ENCODE results near the gene SAMD7.

The SAMD7 gene

DNA sequence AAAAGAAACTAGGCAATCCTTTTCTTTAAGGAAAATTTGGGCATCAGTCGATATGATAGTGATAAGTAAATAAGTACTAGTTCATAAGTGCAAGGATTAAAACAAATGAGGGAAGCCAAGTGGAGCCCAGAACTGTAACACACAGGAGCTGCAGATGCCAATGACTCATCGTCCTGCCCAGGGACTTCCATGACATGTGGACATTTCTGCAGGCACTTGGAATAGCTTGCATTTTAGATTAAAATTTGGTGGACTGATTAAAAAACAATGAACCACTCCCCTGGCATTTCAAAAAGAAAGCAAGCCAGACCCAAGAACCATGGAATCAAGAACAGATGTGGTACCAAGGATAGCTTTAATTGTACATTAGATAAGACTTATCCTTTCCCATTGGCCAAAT lies 2.9 kb downstream of the SAMD7 start:
- no peak for DNase-seq

DNA sequence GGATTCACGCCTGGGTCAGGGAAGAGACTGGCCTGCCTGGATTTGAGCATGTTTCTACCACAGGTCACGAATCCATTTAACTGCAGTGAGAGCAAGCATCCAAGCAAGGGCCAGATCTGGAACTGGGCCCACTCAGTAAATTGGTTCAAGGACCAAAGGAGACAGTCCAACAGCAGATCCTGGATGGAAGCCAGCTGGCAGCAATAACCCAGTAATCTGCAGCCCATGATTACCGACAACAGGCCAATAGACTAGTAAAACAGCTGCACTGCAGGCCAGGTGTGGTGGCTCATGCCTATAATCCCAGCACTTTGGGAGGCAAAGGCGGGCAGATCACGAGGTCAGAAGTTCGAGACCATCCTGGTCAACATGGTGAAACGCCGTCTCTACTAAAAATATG lies 11.8 kb downstream of the SAMD7 start:
- DNase-seq, result no peak

DNA sequence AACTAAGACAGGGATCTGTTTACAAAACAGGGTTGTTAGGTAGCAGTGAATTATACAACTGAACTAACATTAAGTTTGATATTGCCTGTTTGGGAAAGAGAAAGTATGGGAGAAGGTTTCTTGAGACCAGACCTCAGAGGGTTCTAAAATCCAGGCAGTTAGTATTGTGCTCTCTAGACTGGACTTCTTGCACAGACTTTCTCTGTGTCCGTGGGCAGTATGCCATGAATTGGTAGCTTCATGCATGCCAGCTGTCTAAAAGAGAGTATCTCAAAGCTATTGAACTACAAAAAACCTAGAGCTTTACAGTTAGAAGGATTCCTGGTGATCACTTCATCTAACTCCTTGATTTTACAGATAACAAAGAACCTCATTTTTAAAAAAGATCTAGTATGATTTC lies 12.5 kb downstream of the SAMD7 start:
- no peak for DNase-seq

DNA sequence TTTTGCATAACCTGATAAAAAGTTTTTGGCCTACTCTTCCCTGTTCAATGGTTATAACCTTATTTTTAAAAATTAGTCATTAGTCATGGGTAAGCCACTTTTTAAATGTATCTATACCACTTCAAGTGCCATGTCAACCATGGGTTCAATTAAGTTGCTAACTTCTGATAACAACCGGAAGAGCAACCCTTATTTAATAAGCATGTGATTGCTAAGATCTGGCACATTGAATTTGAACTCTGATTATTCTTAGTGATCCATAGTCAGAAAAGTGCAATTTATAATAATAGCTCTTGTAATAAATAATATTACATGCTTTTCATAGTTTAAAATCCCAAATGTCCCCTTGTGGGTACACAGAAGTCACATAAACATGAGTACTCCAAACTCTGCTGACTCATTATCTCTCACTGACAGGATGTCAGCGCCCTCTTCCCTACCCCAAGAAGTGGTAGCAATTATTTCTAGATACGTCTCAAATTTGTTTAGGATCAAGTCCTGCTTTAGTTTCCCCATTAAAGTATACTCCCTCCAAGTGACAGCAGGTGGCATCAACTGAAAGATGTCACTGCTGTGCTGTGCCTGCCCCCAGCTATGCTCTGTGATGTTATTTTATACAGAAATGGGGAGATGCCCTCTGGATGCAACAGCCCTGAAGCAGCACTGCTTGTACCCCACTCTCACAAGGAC lies 18.6 kb downstream of the SAMD7 start:
- no peak for DNase-seq

DNA sequence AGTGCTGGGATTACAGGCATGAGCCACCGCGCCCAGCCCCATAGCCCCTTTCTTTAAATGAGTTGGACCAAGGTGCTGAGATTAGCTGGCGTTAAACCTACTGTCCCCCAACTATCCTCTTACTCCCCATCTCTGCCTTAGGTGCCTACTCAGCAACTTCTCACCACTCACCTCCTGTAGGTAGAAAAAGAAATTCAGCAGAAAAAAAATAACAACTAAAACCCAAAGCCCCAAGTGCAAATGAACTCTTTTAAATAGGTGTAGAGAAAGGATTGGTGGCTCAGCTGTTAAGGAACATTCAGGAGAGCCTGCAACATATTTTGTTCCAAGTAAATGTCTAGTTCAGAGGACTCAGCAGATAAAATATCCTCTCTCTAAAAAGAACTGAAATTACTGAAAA lies 19.5 kb downstream of the SAMD7 start:
- no peak for DNase-seq

DNA sequence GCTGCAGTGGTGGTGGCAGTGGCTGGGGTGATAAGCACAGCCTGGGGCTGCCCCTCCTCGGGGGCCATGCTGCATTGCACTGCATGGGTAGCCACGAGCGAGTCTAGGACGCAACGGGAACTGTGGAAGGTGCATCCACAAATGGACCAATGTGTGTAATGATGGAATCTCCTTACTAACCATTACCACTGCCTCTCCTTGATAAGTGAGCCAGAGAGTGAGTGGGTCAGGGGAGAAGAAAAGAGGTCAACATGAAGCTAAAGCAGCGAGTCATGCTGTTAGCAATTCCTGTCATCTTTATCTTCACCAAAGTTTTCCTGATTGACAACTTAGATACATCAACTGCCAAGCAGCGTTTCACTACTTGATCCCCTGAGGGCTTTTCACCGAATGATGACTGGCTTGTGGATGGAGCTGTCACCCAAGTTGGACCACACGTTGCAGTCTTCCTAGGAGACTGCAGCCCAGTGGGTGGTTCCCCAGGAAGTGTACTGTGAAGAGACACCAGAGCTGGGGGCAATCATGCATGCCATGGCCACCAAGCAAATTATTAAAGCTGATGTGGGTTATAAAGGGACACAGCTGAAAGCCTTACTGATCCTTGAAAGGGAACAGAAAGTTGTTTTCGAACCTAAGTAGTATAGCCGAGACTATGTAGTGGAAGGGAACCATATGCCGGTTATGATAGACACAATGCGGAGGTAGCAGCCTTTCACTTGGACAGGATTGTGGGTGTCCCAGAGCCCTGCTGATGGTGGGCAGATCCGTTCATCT lies 20.6 kb downstream of the SAMD7 start:
- no peak for DNase-seq

DNA sequence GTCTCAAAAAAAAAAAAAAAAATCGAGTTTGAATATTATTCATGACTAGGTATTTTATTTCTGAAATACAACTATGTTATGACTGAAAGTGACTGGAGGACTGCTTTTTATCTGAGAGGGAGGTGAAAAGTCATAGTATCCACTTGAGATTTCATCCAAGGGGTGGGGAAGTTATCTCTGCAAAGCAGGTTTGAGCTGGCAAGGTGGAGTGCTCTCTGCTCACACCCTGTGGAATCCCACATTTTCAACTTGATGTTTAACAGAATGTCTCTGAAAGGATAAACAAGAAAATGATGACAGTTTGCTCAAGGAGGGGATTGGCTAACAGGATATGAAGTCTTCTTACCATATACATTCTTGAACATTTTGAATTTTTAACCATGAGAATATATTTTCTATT lies 27.9 kb downstream of the SAMD7 start:
- no peak for DNase-seq

DNA sequence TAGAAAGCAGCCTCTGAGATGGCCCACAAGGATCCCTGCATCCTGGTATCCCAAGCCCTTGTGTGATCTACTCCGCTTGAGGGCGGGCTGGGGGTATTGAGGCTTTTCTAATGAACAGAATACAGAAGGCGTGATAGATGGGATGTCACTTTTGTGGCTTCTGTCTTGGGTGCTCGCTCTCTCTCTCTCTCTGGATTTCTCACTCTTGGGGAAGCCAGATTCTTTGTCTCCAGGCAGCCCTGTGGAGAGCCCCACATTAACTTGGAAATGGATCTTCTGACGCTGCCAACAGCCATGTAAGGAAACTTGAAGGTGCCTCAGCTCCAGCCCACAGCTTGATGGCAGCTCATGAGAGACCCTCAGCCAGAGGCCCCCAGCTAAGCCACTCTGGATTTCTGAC lies 28.4 kb downstream of the SAMD7 start:
- DNase-seq, result no peak

DNA sequence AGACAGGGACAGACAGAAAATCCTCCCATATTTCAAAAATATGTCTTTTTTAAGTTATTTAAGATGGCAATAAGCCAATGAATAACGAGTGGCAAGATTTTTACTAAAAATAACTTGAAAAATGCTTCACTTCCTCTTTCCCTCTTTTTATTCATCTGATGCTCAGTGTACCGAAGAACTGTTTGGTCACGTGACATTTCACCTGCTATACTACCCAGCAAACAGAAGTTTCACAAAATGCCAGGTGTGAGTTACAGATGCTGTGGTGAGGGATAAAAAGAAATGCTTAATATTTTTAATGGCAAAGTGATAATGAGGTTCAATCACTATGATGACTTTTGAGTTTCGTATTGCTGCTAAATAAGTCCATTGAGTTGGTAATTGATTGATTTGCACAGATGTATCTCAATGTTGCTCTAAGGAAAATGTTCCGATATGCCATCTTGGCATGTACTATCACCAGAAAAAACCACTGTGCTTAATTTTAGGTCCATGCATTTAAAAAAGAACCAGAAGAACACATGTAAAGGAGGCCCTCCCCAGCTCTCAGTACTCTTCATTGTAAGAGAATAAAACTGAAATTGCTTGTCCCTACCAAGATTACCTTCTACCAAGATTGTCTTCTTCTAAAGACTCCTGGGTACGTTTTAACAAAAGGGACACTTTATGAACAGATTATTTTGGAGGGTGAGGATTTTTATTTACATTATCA lies 29.3 kb downstream of the SAMD7 start:
- DNase-seq, result no peak

DNA sequence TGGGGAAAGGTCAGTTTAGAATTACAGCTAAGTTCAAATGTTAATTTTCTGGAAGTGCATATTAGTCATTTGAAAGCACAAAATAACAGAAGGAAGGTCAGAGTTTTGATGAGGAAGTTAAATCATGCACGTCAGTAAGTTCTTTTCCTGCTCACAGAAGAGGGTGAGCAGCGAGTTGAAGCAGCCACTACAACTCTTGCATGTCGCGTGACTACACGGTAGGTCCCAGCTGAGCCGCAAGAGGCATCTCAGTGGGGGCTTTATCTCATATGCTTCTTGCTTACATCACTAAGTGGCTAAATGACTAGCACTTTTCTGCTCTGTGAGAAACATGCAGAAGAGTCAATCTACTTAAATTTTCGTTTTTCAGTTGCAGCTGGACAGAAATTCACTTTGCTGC lies 33.9 kb downstream of the SAMD7 start:
- peak; percentile 73 for DNase-seq

DNA sequence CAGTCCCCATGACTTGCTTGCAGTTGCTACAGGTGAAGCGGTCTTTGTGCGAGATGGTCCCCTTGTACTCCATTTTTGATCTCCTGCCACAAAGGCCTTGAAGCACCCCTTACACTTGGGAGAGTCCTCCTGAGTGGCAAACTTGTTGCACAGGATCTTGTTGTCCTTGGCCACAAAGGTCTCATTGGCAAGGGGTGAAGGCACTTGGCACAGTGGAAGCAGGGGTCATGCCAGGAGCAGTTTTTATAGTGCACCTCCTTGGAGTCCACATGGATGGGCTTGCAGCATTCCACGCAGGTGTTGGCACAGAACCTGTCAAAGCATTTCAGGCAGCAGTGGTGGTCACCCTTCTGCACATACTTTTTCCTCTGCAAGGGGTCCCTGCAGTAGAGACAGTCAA lies 35.0 kb downstream of the SAMD7 start:
- no peak for DNase-seq

DNA sequence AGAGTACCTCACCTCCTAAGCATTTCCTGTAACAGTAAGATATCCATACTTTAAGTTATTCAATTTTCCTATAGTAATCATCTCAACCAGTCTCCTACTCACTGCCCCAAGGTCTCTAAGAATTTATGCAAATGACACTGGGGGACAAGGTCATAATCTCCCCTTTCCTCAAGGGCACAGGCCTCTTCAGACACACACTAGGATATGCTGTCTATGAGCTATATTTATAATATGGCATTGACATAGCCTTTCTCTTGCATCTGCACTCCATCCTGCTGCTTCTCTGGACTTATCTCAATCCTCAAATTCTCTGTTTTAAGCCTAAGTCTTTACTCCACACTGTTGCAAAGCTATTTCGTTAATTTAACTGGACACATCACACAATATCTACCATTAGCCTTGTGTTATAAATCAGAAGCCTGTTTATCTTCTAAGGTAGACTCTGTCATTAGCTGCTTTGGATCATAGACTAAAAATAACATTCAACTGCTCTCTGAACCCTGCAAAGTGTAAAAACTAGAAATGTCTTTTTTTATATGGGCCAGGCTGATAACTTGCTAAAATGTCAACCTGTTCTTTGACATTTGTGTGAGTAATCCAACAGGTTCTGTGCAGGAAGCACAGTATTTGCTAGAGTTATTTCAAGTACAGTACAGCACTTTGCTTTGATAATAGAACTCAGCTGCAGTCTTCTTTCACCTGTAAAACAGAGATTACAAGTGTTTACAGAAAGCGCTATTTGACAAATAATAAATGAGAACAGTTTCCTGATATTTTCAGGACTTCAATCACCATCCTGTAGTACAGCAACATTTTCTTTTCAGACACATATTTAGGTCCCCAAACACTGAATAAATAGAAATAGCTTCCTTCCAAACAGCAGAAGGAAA lies 37.4 kb downstream of the SAMD7 start:
- no peak for DNase-seq

DNA sequence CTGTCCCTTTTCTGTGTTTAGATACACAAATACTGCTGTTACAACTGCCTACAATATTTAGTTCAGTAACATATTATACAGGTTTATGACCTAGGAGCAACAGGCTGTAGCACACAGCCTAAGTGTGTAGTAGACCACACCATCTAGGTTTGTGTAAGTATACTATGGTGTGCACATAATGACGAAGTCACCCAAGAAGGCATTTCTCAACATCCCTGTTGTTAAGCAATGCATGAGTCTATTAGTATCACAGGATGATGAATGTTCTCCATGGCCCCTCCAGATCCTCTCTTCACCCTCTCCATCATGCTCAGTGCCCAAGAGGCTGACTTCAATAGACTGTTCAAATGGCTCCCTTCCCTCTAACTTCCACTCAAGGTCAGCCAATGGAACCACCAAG lies 40.7 kb downstream of the SAMD7 start:
- DNase-seq, result no peak

DNA sequence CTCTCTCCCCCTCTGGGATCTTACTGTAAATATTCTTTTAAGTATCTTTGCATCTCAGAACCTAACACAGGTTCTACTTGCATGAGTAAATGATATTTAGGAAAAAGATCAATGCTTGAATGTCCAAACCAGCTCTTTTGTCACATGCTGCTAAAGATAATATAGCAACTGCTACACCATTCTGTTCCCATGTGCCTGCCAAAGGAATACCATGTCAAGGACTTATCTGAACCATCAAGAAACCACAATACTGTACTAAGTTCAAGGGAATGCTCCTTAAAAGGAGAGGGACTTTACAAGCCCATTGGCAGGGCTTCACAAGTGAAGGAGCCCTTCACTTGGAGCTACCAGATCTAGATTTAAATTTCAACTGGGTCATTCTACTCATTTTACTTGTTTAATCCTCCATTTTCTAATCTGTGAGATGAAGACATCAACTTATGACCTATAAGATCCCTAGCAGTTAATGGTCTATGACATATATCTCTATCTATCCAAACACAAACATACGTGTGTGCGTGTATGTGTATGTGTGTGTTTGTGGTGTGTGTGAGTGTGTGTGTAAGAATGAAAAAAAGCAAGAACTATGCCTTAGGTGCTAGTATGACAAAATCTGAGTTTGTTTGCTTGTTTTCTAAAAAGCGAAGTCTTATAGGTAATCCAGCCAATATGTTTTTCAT lies 42.2 kb downstream of the SAMD7 start:
- DNase-seq, result no peak

DNA sequence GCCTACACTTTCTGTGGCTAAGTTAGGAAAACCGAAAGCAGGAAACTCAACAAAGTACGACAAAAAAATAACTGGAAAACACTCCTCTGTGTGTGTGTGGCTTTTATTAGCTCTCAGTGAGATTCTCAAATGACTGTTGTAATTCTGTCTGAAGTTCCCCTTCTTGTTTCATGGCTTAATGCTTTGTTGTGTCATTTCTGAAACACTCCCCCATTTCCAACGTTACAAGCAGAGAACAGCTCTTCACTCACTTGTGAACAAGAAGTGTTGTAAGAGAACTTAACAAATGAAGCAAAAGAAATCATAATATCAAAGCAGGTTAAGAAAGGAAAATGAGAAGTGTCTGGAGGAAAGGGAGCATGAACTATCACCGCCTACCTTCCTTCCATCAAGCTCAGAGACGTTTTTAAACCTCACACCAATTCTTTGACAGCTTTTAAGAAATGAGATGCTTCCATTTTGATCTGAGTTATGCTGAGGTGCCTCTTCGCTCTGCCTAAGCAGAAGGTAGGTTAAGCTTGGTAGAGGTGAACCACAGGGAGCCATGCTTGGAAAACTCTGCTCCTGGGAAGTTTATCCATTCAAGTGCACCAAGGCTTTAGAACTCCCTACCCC lies 42.9 kb downstream of the SAMD7 start:
- no peak for DNase-seq

DNA sequence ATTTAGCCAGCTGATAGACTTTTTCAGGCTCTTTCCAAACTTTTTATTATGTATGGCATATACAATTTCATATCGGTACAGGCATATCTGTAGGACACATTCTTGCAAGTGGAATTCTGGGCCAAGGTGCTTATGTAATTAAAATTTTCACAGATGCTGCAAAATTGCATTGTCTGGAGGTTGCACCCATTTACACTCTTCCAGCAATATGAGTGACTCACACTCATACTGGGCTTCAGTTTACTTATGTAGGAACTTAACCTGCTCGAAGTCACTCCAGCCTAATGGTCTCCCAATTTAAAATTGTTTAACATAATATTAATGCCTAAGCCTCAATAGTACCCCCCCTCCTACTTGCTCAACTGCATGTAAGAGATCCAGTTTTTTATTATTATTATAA lies 44.0 kb downstream of the SAMD7 start:
- DNase-seq, result no peak

DNA sequence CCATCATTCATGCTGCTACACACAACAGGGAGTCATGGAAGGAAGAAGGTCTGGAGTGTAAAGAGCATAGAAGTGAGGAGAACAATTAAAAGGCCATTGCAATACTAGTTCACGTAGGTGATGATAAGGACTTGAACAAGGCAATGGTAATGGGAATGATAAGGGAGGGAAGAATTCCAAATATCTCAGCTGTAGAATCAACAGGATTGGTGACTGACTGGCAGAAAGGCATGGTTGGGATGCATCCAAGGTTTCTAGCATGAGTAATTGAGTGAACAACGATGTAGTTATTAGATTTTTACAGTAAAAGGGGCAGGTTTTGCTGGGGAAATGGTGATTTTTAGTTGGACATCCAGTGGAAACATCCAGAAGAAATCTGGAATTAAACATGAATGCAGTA lies 52.8 kb downstream of the SAMD7 start:
- no peak for DNase-seq

DNA sequence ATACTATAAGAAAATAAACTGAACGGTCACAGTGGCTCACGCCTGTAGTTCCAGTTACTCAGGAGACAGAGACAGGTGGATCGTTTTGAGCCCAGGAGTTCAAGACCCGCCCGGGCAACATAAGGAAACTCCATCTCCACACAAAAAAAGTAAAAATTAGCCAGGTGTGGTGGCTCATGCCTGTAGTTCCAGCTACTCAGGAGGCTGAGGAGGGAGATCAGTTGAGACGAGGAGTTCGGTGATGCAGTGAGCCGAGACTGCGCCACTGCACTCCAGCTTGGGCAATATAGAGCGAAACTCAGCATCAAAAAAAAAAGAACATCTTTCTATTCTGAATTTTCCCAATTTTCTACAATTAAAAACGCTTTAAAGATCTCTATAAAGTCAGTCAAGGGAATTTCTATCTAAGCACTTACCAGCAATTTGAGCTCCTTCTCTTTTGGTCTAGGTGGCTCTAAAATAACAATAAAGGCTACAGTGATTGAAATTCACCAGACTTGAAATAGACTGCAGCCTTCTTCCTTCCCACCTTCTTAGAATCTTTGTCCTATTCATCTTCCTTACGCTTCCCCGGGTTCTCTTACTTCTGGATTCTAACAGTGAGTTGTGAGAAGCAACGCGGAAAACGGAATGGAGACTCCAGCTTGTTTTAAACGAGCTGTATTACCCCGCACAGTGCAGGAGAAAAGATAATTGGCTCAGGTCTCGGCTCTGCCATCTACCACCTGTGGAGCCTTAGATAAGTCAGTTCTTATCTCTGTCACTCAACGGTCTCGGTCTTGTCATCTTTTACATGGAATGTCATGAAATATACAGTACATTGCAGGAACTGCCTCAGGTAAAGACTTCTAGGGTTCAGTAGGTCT lies 54.4 kb downstream of the SAMD7 start:
- DNase-seq, result no peak

DNA sequence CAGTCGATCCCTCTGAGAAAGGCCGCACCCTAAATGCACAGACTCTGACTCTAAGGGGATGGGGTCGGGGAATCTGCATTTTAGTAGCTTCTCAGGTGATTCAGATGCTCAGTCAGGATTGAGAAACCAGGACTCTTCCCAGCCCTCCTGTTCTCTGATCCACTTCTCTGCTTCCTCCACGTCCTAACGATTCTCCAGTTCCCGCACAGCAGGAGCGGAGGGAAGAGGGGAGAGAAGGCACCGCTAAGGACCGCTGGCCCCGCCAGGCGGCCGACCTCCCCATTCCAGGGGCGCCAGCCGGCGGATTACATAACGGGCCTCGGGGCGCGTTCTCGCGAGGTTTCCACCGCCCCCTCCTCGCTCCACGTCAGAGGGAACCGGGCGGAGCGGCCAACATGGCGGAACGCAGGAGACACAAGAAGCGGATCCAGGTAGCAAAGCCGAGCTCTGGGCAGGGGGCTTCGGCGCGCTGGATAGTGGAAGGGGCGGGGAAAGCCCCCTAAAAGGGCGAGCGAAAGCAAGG lies 55.1 kb downstream of the SAMD7 start, which contains the start of gene SEC62:
Gene SEC62, plus strand, starts transcription at position 380 of the 523 bp plus-strand sequence. Its CDS starts 16 bp downstream, at position 396.
- peak; percentile 93 for DNase-seq
